MG63 (cell line): Measurements from ENCODE around the gene RNPC3. TPM values are rescaled to one million over a fixed set of nuclear protein-coding genes. Genes with fewer than 3 reads are reported as not detected.

Experiments used
- DNase-seq: peaks from one replicate; pipeline ENCODE4 v3.0.0-alpha.2; 2020
- H3K27me3 ChIP-seq: fragments of 250-450 bp; sonication (Bioruptor Pico); 2 replicates; pipeline ENCODE4 v1.5.1; 2020; ENCODE audit warnings: mild to moderate bottlenecking, moderate library complexity
- H3K36me3 ChIP-seq: fragments of 250-450 bp; sonication (Bioruptor Pico); 2 replicates; pipeline ENCODE4 v1.5.1; 2020; ENCODE audit warnings: mild to moderate bottlenecking, moderate library complexity
- H3K4me3 ChIP-seq: fragments of 250-450 bp; sonication (Bioruptor Pico); 2 replicates; pipeline ENCODE4 v1.5.1; 2020; ENCODE audit warnings: mild to moderate bottlenecking, moderate library complexity
- H3K9me3 ChIP-seq: fragments of 250-450 bp; sonication (Bioruptor Pico); 2 replicates; pipeline ENCODE4 v1.5.1; 2020; ENCODE audit warnings: mild to moderate bottlenecking, moderate library complexity
- total RNA-seq: library from RNA; depleted of rRNA; stranded (reverse); fragments of >200 nt; shearing (Covaris generic); gene quantifications from 2 replicates; pipeline ENCODE4 v1.2.3, GENCODE V29; 2014; ENCODE audit warnings: low replicate concordance; rRNA removed

The RNPC3 gene, protein sequence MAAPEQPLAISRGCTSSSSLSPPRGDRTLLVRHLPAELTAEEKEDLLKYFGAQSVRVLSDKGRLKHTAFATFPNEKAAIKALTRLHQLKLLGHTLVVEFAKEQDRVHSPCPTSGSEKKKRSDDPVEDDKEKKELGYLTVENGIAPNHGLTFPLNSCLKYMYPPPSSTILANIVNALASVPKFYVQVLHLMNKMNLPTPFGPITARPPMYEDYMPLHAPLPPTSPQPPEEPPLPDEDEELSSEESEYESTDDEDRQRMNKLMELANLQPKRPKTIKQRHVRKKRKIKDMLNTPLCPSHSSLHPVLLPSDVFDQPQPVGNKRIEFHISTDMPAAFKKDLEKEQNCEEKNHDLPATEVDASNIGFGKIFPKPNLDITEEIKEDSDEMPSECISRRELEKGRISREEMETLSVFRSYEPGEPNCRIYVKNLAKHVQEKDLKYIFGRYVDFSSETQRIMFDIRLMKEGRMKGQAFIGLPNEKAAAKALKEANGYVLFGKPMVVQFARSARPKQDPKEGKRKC
- 7.0 and 12.7 TPM in 2 replicates for total RNA-seq

- H3K27me3 ChIP-seq, result no peaks in the 10 kb centered on the region
- peak within 1 kb of the TSS; percentile 99 for H3K4me3 ChIP-seq
- no peaks in the 10 kb centered on the region; the same call in 1 of the 2 replicates for H3K36me3 ChIP-seq
- peak; percentile 74 for DNase-seq
- H3K9me3 ChIP-seq, result no peaks in the 10 kb centered on the region
These were observed at the start of gene RNPC3 for GRCh38 chr1:103525607-103526507. Gene RNPC3, plus strand, starts transcription at chr1:103525699. Its CDS starts 372 bp downstream, at chr1:103526071.

- Histone ChIP-seq H3K27me3 (no peaks in the 10 kb centered on the region; the same call in 1 of the 2 replicates), H3K4me3 (no peak overlapping the region), H3K9me3 (no peaks in the 10 kb centered on the region), H3K36me3 (no peaks in the 10 kb centered on the region)
- DNase-seq, result no peak
These were observed 48.4 kb upstream of the RNPC3 start for GRCh38 chr1:103477101-103477500.

GRCh38 chr1:103489935-103490334 lies 35.6 kb upstream of the RNPC3 start:
- H3K27me3 ChIP-seq, result no peaks in the 10 kb centered on the region; the same call in 1 of the 2 replicates
- no peaks in the 10 kb centered on the region for H3K36me3 ChIP-seq
- no peaks in the 10 kb centered on the region for H3K9me3 ChIP-seq
- H3K4me3 ChIP-seq, result no peak overlapping the region
- DNase-seq, result no peak

GRCh38 chr1:103492003-103492625 lies 33.4 kb upstream of the RNPC3 start:
- Histone ChIP-seq H3K4me3 (no peak overlapping the region), H3K9me3 (no peaks in the 10 kb centered on the region; the same call in 1 of the 2 replicates), H3K27me3 (no peaks in the 10 kb centered on the region; the same call in 1 of the 2 replicates), H3K36me3 (no peaks in the 10 kb centered on the region)
- no peak for DNase-seq

- H3K27me3 ChIP-seq, result no peaks in the 10 kb centered on the region; the same call in 1 of the 2 replicates
- no peak overlapping the region for H3K4me3 ChIP-seq
- DNase-seq, result no peak
- no peaks in the 10 kb centered on the region; the same call in 1 of the 2 replicates for H3K9me3 ChIP-seq
- no peaks in the 10 kb centered on the region for H3K36me3 ChIP-seq
These were observed 29.4 kb upstream of the RNPC3 start for GRCh38 chr1:103496014-103496635.

- Histone ChIP-seq H3K9me3 (no peaks in the 10 kb centered on the region; the same call in 1 of the 2 replicates), H3K4me3 (no peak overlapping the region), H3K27me3 (no peaks in the 10 kb centered on the region; the same call in 1 of the 2 replicates), H3K36me3 (no peaks in the 10 kb centered on the region)
- no peak for DNase-seq
These were observed 28.1 kb upstream of the RNPC3 start for GRCh38 chr1:103497404-103497803.

DNA sequence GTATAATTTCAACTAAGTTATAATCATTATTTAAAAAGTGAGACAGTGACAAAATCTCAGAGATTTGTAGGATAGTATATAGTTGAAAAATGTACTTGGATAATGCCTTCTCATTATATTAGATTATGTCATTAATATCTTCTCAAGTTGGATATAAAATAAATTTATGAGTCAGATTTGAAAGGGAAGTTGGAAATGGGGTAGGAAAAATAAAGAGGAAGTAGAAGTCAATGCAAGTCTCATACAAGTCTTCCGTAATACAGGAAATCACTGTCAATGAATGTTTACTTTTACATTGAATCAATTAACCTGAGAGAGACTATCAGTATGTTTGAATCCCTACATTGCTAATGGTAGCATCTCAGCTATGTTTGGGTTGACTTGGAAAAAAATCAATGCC lies 16.2 kb upstream of the RNPC3 start:
- DNase-seq, result no peak
- Histone ChIP-seq H3K36me3 (no peaks in the 10 kb centered on the region), H3K4me3 (no peak overlapping the region), H3K27me3 (no peaks in the 10 kb centered on the region), H3K9me3 (no peaks in the 10 kb centered on the region)

GRCh38 chr1:103513711-103514110 lies 11.8 kb upstream of the RNPC3 start:
- no peaks in the 10 kb centered on the region for H3K27me3 ChIP-seq
- DNase-seq, result no peak
- H3K4me3 ChIP-seq, result no peak overlapping the region
- H3K9me3 ChIP-seq, result no peaks in the 10 kb centered on the region
- H3K36me3 ChIP-seq, result no peaks in the 10 kb centered on the region

- DNase-seq, result no peak
- H3K36me3 ChIP-seq, result no peaks in the 10 kb centered on the region
- H3K27me3 ChIP-seq, result no peaks in the 10 kb centered on the region
- no peaks in the 10 kb centered on the region for H3K9me3 ChIP-seq
- H3K4me3 ChIP-seq, result no peak overlapping the region
These were observed 10.5 kb upstream of the RNPC3 start for GRCh38 chr1:103514920-103515503.

GRCh38 chr1:103516283-103516682 lies 9.2 kb upstream of the RNPC3 start:
- Histone ChIP-seq H3K9me3 (no peaks in the 10 kb centered on the region), H3K27me3 (no peaks in the 10 kb centered on the region), H3K36me3 (no peaks in the 10 kb centered on the region), H3K4me3 (no peak overlapping the region)
- DNase-seq, result no peak

DNA sequence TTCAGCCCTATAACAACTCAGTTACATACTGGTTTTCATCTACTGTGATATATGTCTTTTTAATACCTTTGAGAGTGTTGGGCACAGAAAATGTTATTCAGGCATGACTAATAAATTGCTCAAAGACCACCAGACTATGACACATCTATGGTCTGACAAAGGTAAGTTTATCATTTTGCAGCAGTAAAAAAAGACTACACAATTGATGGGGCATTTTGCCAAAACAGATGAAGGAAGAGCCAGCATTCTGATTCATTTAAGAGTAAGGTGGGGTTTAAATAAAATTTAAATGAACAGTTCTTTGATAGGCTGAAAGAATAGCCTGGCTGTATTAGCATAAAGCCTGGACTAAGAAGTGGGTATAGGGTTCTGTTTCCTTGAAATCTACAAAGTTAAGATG lies 8.8 kb upstream of the RNPC3 start:
- DNase-seq, result no peak
- H3K36me3 ChIP-seq, result no peaks in the 10 kb centered on the region

GRCh38 chr1:103517380-103518047 lies 8.0 kb upstream of the RNPC3 start:
- H3K9me3 ChIP-seq, result no peaks in the 10 kb centered on the region
- H3K27me3 ChIP-seq, result no peaks in the 10 kb centered on the region
- H3K36me3 ChIP-seq, result no peaks in the 10 kb centered on the region
- DNase-seq, result no peak
- no peak overlapping the region for H3K4me3 ChIP-seq

More for the DNA sequence above, 8.8 kb upstream of the RNPC3 start:
- Histone ChIP-seq H3K4me3 (no peak overlapping the region), H3K27me3 (no peaks in the 10 kb centered on the region), H3K9me3 (no peaks in the 10 kb centered on the region)

DNA sequence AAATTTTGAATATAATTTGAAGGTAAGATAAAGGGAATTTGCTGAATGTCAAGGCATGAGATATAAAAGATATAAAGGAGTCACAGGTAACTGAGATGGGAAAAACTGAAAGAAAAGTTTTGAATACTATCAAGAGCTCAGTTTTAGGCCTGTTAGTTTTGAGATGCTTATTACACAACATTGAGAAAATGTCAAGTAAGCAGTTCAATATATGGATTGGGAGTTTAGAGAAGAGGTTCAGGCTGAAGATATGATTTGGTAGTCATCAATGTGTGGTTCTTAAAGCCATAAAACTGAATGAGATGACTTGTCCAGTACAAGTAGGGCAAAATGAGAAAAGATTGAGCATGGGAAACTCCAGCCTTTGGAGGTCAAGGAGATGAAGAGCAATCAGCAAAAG lies 4.7 kb upstream of the RNPC3 start:
- Histone ChIP-seq H3K36me3 (no peaks in the 10 kb centered on the region), H3K4me3 (no peak overlapping the region), H3K27me3 (no peaks in the 10 kb centered on the region), H3K9me3 (no peaks in the 10 kb centered on the region)
- no peak for DNase-seq

DNA sequence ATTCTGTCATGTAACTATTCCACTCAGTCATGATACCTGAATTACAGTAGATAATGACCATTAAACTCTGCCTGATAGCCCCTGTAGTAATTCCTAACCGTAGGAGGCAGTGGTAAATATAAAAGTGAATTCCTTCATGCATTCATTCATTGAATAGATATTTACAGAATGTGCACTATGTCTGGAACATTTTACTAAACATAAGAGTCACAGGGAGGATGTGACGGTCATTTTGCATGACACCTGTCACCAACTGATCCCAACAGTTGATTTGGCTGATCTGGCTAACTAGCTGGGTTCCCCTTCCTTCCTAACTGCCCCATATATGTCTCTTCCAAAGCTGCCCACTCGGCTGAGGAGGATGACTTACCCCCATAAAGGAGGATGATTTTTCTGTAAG lies 2.2 kb upstream of the RNPC3 start:
- DNase-seq, result no peak
- H3K9me3 ChIP-seq, result no peaks in the 10 kb centered on the region
- no peaks in the 10 kb centered on the region for H3K27me3 ChIP-seq
- no peak overlapping the region for H3K4me3 ChIP-seq
- no peaks in the 10 kb centered on the region for H3K36me3 ChIP-seq

- DNase-seq, result peak; percentile 55
- H3K9me3 ChIP-seq, result no peaks in the 10 kb centered on the region
- no peaks in the 10 kb centered on the region for H3K27me3 ChIP-seq
- H3K4me3 ChIP-seq, result peak overlapping the region; percentile 35
- H3K36me3 ChIP-seq, result no peaks in the 10 kb centered on the region; the same call in 1 of the 2 replicates
These were observed 339 bp upstream of the RNPC3 start for GRCh38 chr1:103525114-103525606.
